ENCODE results near the gene REV3L.

The REV3L gene

GRCh38 chr6:111470991-111471390, 12.0 kb downstream of the REV3L start:
- no peak for DNase-seq (ENCODE audit: low read depth in 1 of 2, low spot score in 1 of 2)

DNA sequence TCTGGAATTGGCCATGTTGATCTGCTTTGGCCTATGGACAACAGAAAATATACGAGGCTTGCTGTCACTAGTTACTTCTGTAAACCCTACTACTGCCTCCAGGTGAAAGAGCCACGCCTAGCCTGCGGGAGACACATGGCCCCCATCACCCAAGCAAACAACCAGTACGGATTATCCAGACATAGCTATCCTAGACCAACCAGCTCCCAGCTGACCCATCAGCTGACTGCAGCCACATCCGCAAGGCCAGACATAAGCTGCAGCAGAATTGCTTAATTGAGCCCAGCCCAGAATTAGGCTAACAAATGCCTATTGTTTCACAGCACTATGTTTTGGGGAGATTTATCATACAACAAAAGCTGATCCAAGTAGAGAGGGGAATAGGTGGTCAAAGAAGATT, 13.5 kb downstream of the REV3L start:
- DNase-seq (ENCODE audit: low read depth in 1 of 2, low spot score in 1 of 2), result no peak

GRCh38 chr6:111468329-111469012, 14.5 kb downstream of the REV3L start:
- DNase-seq (ENCODE audit: low read depth in 1 of 2, low spot score in 1 of 2), result no peak

DNA sequence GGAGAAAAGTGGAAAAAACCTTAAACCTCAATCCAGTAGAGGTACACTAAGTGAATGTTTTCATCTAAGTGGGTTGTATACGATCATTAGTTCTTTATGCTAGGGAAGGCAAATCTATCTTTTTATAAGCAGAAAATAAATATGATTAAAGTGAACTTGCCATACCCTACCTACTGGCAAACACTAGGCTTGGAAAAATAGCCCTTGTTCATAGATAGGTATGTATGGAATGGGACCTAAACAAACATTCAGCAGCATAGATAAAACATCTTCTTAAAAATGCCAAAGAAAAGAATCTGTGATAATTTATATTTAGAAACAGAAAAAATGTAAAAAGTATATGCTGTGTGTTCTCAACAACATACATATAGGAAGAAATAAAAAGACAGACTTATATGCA, 18.8 kb downstream of the REV3L start:
- no peak for DNase-seq (ENCODE audit: low read depth in 1 of 2, low spot score in 1 of 2)

- DNase-seq (ENCODE audit: low read depth in 1 of 2, low spot score in 1 of 2), result no peak
These were observed 20.1 kb downstream of the REV3L start for GRCh38 chr6:111462770-111463391.

- DNase-seq (ENCODE audit: low read depth in 1 of 2, low spot score in 1 of 2), result no peak
These were observed 21.2 kb downstream of the REV3L start for GRCh38 chr6:111461860-111462259.

DNA sequence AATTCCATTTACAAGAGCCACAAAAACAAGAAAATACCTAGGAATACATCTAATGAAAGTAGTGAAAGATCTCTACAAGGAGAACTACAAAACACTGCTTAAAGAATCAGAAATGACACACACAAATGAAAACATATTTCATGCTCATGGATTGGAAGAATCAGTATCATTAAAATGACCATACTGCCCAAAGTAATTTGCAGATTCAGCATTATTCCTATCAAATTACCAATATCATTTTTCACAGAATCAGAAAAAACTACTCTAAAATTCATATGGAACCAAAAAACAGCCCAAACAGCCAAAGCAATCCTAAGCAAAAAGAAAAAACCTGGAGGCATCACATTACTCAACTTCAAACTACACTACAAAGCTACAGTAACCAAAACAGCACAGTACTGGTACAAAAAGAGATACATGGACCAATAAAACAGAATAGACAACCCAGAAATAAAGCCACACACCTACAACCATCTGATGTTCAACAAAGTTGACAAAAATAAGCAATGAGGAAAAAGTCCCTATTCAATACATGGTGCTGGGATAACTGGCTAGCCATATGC, 24.3 kb downstream of the REV3L start:
- no peak for DNase-seq (ENCODE audit: low read depth in 1 of 2, low spot score in 1 of 2)

GRCh38 chr6:111456208-111456607, 26.8 kb downstream of the REV3L start:
- DNase-seq (ENCODE audit: low read depth in 1 of 2, low spot score in 1 of 2), result no peak

GRCh38 chr6:111450636-111451035, 32.4 kb downstream of the REV3L start:
- DNase-seq (ENCODE audit: low read depth in 1 of 2, low spot score in 1 of 2), result no peak

DNA sequence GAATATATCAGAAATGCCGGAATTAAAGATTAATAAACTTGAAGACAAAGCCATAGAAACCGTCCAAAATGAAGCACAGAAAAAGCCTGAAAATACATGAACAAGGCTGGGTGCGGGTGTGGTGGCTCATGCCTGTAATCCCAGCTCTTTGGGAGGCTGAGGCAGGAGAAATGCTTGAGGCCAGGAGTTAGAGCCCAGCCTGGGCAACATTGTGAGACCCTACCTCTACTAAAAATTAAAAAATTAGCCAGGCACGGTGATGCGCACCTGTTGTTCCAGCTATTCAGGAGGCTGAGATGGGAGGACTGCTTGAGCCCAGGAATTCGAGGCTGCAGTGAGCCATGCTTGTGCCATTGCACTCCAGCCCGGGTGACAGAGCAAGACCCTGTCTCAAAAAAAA, 32.9 kb downstream of the REV3L start:
- no peak for DNase-seq (ENCODE audit: low read depth in 1 of 2, low spot score in 1 of 2)

- no peak for DNase-seq (ENCODE audit: low read depth in 1 of 2, low spot score in 1 of 2)
These were observed 33.9 kb downstream of the REV3L start for GRCh38 chr6:111449129-111449528.

- no peak for DNase-seq (ENCODE audit: low read depth in 1 of 2, low spot score in 1 of 2)
These were observed 36.0 kb downstream of the REV3L start for GRCh38 chr6:111447051-111447450.

DNA sequence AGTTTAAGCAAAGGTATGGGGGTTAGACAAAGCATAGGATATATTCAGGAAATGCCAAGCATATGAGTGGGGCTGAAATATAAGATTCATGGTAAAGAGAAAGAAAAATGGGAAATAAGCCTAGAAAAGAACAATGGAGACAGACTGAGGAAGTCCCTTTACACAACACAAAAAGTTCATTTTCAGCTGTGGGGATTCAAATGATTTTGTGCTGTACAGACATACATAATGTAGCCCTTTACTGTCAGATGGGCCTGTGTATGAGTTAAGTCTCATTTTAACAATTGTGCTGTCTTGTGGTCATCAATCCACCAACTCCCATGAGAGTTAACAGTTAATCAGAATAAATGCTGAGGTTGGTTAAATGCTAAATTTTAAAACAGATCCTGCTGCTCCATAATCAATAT, 37.2 kb downstream of the REV3L start:
- no peak for DNase-seq (ENCODE audit: low read depth in 1 of 2, low spot score in 1 of 2)

- no peak for DNase-seq (ENCODE audit: low read depth in 1 of 2, low spot score in 1 of 2)
These were observed 38.2 kb downstream of the REV3L start for GRCh38 chr6:111444794-111445193.

DNA sequence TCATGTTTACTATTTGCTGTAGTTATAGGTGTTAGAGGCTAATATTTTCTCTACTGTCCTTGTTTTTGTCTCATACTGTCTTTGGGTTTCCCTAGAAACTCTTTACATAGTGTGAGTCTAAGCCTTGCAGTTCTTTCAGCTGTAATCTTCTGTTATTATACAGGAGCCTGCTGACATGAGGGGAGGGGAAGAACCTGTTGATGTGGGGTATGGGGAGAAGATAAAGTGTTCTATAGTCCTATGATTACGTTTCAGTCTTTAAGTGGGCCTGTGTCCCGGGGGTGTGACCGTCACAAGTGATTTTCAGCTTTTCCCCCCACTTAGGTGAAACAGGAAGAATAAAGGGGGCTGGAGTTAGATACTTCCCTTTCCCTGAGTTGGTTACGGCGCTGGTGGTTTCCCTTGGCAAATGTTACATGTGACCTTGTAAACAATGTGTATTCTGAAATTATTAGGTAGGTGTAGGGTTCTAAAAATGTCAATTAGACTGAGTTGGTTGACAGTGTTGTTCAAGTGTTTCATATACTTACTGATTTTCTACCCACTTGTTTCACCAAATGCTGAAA, 41.3 kb downstream of the REV3L start:
- no peak for DNase-seq (ENCODE audit: low read depth in 1 of 2, low spot score in 1 of 2)

- DNase-seq (ENCODE audit: low read depth in 1 of 2, low spot score in 1 of 2), result no peak
These were observed 43.8 kb downstream of the REV3L start for GRCh38 chr6:111439171-111439570.

GRCh38 chr6:111437573-111437972, 45.4 kb downstream of the REV3L start:
- DNase-seq (ENCODE audit: low read depth in 1 of 2, low spot score in 1 of 2), result no peak

GRCh38 chr6:111432511-111432910, 50.5 kb downstream of the REV3L start:
- DNase-seq (ENCODE audit: low read depth in 1 of 2, low spot score in 1 of 2), result no peak

DNA sequence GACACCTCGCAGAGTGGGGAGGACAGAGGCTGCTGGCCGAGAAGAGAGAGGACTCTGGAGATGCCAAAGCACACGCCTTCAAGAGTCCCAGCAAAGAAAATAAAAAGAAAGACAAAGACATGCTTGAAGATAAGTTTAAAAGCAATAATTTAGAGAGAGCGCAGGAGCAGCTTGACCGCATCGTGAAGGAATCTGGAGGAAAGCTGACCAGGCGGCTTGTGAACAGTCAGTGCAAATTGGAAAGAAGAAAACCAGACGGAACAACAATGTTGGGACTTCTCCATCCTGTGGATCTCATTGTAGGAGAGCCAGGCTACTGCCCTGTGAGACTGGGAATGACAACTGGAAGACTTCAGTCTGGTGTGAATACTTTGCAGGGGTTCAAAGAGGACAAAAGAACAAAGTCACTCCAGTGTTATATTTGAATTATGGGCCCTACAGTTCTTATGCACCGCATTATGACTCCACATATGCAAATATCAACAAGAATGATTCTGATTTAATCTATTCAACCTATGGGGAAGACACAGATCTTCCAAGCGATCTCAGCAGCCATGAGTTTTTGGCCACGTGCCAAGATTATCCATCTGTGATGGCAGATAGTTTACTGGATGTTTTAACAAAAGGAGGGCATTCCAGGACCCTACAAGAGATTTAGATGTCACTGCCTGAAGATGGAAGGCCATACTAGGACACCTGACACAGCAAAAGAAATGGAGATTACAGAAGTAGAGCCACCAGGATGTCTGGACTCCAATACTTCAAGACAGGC, 52.2 kb downstream of the REV3L start:
- DNase-seq (ENCODE audit: low read depth in 1 of 2, low spot score in 1 of 2), result no peak

DNA sequence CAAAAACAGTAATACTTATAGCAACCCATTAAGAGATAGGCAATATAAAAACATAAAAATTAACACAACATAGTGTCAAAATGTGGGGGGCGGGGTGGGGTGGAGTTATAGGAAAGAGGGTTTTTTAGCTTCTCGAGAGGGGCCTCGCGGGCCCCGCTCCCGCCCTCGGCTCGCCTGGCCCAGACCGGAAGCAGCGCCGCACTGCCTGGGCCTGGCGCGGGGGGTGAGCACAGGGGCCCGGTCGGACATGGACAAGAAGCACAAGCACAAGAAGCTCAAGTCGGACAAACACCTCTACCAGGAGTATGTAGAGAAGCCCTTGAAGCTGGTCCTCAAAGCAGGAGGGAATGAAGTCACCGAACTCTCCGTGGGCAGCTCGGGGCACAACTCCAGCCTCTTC, 53.4 kb downstream of the REV3L start:
- DNase-seq (ENCODE audit: low read depth in 1 of 2, low spot score in 1 of 2), result no peak

DNA sequence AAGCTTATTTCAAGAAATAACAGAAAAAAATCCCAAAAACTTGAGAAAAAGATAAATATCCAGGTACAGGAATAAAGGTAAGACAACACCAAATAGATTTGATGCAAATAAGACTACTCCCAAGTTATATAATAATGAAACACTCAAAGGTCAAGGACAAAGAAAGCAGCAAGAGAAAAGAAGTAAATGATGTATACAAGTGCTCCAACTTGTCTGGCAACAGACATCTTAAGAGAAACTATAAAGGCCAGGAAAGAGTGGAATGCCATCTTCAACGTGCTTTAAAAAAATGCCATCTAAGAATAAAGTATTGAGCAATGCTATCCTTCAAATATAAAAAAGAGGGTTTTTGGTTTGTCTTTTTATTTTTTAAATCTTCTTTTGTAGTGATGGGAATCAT, 54.2 kb downstream of the REV3L start:
- DNase-seq (ENCODE audit: low read depth in 1 of 2, low spot score in 1 of 2), result no peak
